Gastrocnemius medialis (tissue), 4 donors: ENCODE measurements around the gene XPO5.

Experiments
- POLR2A ChIP-seq, 2 donors: fragments of 450-650 bp; IDR thresholded peaks; one replicate each; pipeline ENCODE4 v1.6.1; 2017; ENCODE audit warnings: antibody characterized with exemption in 2 of 2, mild to moderate bottlenecking in 2 of 2, moderate library complexity in 2 of 2
- TF ChIP-seq, protein P1 (sequence below), 5 experiments: fragments of 450-650 bp in 3 of 5; fragments of 200-600 bp in 2 of 5; sonication (generic) in 2 of 5; IDR thresholded peaks in 4 of 5; conservative IDR thresholded peaks in 1 of 5; 1 replicate in 4 of 5; 2 replicates in 1 of 5; pipeline ENCODE4 v1.5.1; 2016 to 2019; ENCODE audit warnings: antibody characterized with exemption in 5 of 5, mild to moderate bottlenecking in 3 of 5, moderate library complexity in 3 of 5

DNA sequence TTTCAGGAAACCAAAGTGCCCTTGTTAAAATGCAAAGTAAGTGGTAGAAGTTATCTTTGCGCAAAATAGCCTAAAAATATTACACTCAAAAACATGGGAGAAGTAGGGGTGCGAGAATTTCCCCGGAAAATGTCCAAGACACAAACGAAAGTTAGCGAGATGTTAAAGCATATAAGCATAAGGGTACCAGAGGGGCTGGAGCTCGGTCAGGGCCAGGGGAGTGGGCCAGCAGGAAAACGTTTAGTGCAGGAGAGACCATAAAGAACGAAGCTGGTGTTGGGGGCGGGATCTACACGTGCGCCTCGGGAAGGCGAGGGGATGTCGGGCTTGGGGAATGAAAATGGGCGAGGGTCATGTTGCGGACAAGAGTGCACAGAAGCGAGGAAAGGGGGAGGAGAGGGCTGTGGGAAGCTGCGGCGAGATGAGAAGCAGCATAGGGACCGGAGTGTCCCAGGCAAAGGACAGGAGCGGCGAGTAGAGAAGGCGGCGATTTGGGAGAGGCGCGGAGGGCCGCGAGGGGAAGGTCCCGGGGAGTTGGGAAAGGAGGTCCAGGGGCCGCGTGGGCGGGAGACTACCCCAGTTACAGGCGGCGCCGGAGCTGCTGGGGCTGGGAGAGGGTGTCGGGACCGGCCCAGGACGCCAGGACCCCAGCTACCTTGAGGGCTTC, 600 bp downstream of the XPO5 start:
- TF ChIP-seq, protein P1, sequence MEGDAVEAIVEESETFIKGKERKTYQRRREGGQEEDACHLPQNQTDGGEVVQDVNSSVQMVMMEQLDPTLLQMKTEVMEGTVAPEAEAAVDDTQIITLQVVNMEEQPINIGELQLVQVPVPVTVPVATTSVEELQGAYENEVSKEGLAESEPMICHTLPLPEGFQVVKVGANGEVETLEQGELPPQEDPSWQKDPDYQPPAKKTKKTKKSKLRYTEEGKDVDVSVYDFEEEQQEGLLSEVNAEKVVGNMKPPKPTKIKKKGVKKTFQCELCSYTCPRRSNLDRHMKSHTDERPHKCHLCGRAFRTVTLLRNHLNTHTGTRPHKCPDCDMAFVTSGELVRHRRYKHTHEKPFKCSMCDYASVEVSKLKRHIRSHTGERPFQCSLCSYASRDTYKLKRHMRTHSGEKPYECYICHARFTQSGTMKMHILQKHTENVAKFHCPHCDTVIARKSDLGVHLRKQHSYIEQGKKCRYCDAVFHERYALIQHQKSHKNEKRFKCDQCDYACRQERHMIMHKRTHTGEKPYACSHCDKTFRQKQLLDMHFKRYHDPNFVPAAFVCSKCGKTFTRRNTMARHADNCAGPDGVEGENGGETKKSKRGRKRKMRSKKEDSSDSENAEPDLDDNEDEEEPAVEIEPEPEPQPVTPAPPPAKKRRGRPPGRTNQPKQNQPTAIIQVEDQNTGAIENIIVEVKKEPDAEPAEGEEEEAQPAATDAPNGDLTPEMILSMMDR (IDR thresholded peaks at IDR 0.05 in 4 of 5, conservative IDR thresholded peaks at IDR 0.05 in 1 of 5) = no peak
- no peak for TF ChIP-seq POLR2A (IDR thresholded peaks at IDR 0.05)
